SU-DHL-6 (cell line): Measurements from ENCODE around the gene KRTAP5-3.
"Not testable (repeated sequence)": the region's sequence is repeated elsewhere in the genome, so short reads cannot be mapped to it uniquely, and the experiment has no call there.

Experiments
- H2AFZ ChIP-seq: fragments of 200-600 bp; sonication (generic); 2 replicates; pipeline ENCODE4 v1.6.1; 2014; ENCODE audit warnings: low read depth, mild to moderate bottlenecking, moderate library complexity, mixed read lengths, antibody characterized with exemption, low read length; ENCODE audit not compliant: severe bottlenecking
- H3F3A ChIP-seq: fragments of 200-600 bp; shearing (Covaris generic); 2 replicates; pipeline ENCODE4 v1.6.0; 2016; ENCODE audit warnings: antibody characterized with exemption, mild to moderate bottlenecking; ENCODE audit not compliant: insufficient read depth
- H3K27ac ChIP-seq: fragments of 200-600 bp; sonication (generic); 2 replicates; pipeline ENCODE4 v1.5.1; 2016; ENCODE audit warnings: low read depth, mild to moderate bottlenecking, low read length, moderate library complexity, mixed read lengths
- H3K27me3 ChIP-seq: fragments of 200-600 bp; sonication (generic), shearing (Covaris generic); 2 replicates; pipeline ENCODE4 v1.6.0; 2014; ENCODE audit warnings: mild to moderate bottlenecking, low read length
- H3K36me3 ChIP-seq: fragments of 200-600 bp; sonication (generic); 2 replicates; pipeline ENCODE4 v1.6.1; 2014; ENCODE audit warnings: mild to moderate bottlenecking, low read length, mixed read lengths
- H3K4me2 ChIP-seq: fragments of 300-600, 200-600 bp; shearing (Covaris generic), sonication (generic); 2 replicates; pipeline ENCODE4 v1.6.0; 2014; ENCODE audit warnings: low read length, low read depth, mild to moderate bottlenecking; ENCODE audit not compliant: poor library complexity, severe bottlenecking
- H3K4me3 ChIP-seq: fragments of 200-600 bp; sonication (generic); 2 replicates; pipeline ENCODE4 v1.5.1; 2014; ENCODE audit warnings: antibody characterized with exemption, low read length, mild to moderate bottlenecking, mixed read lengths; ENCODE audit not compliant: insufficient read depth, poor library complexity, severe bottlenecking
- H3K79me2 ChIP-seq: fragments of 200-600 bp; sonication (generic); 2 replicates; pipeline ENCODE4 v1.6.1; 2014; ENCODE audit warnings: mild to moderate bottlenecking, low read length, moderate library complexity; ENCODE audit not compliant: insufficient read depth
- H3K9ac ChIP-seq: fragments of 200-600 bp; sonication (generic); 2 replicates; pipeline ENCODE4 v1.7.0; 2014; ENCODE audit warnings: mild to moderate bottlenecking, low read length
- H3K9me2 ChIP-seq: fragments of 200-600 bp; sonication (generic); replicated peaks from 2 replicates; pipeline ENCODE4 v1.6.1; 2014; ENCODE audit warnings: low read length; ENCODE audit not compliant: insufficient read depth
- H3K9me3 ChIP-seq: fragments of 200-600 bp; sonication (generic); 2 replicates; pipeline ENCODE4 v1.6.1; 2014; ENCODE audit warnings: low read length, mixed read lengths; ENCODE audit not compliant: insufficient read depth
- H4K20me1 ChIP-seq: fragments of 200-600 bp; sonication (generic); 2 replicates; pipeline ENCODE4 v1.6.1; 2014; ENCODE audit warnings: low read depth, mild to moderate bottlenecking, antibody characterized with exemption, low read length, moderate library complexity, mixed read lengths
- CTCF ChIP-seq: fragments of 200-600 bp; sonication (generic); IDR thresholded peaks from one replicate; pipeline ENCODE4 v1.5.1; 2017; ENCODE audit warnings: antibody characterized with exemption, mild to moderate bottlenecking, low read length, moderate library complexity; ENCODE audit not compliant: insufficient read depth, poor library complexity, severe bottlenecking
- EZH2phosphoT487 ChIP-seq: fragments of 200-600 bp; sonication (generic), shearing (Covaris generic); conservative IDR thresholded peaks from 2 replicates; pipeline ENCODE4 v1.6.1; 2018; ENCODE audit warnings: mild to moderate bottlenecking, antibody characterized with exemption, low read length, moderate library complexity, mixed read lengths

The KRTAP5-3 gene

GRCh38 chr11:1586699-1587098 lies 21.6 kb downstream of the KRTAP5-3 start:
- H3K4me3 ChIP-seq = no peak overlapping the region
- TF ChIP-seq CTCF (no peak), EZH2phosphoT487 (no peak)
- H3K9me3 ChIP-seq = no peaks in the 10 kb centered on the region
- H3K4me2 ChIP-seq = no peak overlapping the region
- no peaks in the 10 kb centered on the region for H3K36me3 ChIP-seq
- no peaks in the 10 kb centered on the region for H4K20me1 ChIP-seq
- no peaks in the 10 kb centered on the region for H3K9me2 ChIP-seq
- H3K27ac ChIP-seq = no peak overlapping the region
- no peak overlapping the region for H3K9ac ChIP-seq
- no peaks in the 10 kb centered on the region for H3K79me2 ChIP-seq
- no peaks in the 10 kb centered on the region for H3F3A ChIP-seq
- no peaks in the 10 kb centered on the region for H3K27me3 ChIP-seq
- no peak overlapping the region for H2AFZ ChIP-seq

DNA sequence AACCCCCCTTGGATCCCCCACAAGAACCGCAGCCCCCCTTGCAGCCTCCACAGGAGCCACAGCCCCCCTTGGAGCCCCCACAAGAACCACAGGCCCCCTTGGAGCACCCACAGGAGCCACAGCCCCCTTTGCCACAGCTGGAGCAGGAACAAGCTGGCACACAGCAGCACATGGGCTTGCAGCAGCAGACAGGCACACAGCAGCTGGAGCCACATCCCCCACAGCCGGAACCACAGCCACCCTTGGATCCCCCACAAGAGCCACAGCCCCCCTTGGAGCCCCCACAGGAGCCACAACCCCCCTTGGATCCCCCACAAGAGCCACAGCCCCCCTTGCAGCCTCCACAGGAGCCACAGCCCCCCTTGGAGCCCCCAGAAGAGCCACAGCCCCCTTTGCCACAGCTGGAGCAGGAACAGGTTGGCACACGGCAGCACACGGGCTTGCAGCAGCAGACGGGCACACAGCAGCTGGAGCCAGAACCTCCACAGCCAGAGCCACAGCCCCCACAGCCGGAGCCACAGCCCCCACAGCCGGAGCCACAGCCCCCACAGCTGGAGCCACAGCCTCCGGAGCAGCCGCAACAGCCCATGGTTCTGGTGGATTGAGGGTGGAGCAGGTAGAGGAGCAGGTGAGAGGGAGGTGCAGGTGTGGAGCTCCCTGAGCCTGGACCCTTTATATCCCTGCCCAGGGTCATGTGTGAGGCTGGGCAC lies 23.4 kb downstream of the KRTAP5-3 start, which contains the start of gene KRTAP5-1:
KRTAP5-1 (minus strand) TSS at position 623 of the 710 bp plus-strand sequence; CDS start at position 589, 34 bp downstream.
- not testable (repeated sequence) for H3K4me2 ChIP-seq, H3K9me2 ChIP-seq, H3K9me3 ChIP-seq, H3K36me3 ChIP-seq, H4K20me1 ChIP-seq, H3K4me3 ChIP-seq, H3F3A ChIP-seq, H3K27ac ChIP-seq, H3K9ac ChIP-seq, H3K27me3 ChIP-seq, H3K79me2 ChIP-seq, H2AFZ ChIP-seq

- H4K20me1 ChIP-seq, H3K9me3 ChIP-seq, H3K9ac ChIP-seq, H2AFZ ChIP-seq, H3K4me2 ChIP-seq, H3K27ac ChIP-seq, H3K36me3 ChIP-seq, H3K4me3 ChIP-seq, H3F3A ChIP-seq, H3K27me3 ChIP-seq, H3K79me2 ChIP-seq, H3K9me2 ChIP-seq: not testable (repeated sequence)
Observed at GRCh38 chr11:1582909-1583308, 25.4 kb downstream of the KRTAP5-3 start.

DNA sequence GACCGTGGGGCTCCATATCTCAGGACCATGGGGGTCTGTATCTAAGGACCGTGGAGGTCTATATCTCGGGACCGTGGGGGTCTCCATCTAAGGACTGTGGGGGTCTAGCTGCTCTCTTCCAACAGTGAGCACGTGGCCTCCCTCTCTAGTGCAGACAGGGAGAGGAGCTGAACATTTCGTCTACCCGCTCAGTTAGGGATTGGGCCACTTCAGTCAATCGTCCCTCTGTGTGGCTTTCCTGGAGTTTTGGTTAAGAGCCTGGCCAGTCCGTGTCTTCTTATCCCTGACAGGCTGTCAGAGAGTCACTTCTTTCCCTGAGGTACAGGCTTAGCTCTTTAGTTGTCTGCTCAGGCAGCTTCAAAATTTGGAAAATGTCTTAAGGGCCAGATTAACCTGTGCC lies 26.3 kb downstream of the KRTAP5-3 start:
- no peaks in the 10 kb centered on the region for H3K9me2 ChIP-seq

More for the DNA sequence above, 26.3 kb downstream of the KRTAP5-3 start:
- no peaks in the 10 kb centered on the region for H3K36me3 ChIP-seq
- H3K79me2 ChIP-seq = no peaks in the 10 kb centered on the region
- no peaks in the 10 kb centered on the region for H4K20me1 ChIP-seq
- no peak overlapping the region for H3K4me2 ChIP-seq
- H2AFZ ChIP-seq = no peak overlapping the region
- no peaks in the 10 kb centered on the region for H3K27me3 ChIP-seq
- H3K4me3 ChIP-seq = no peak overlapping the region
- no peak for TF ChIP-seq CTCF
- no peak overlapping the region for H3K27ac ChIP-seq
- no peaks in the 10 kb centered on the region for H3K9me3 ChIP-seq
- H3K9ac ChIP-seq = no peak overlapping the region
- no peaks in the 10 kb centered on the region for H3F3A ChIP-seq
